GM12875 (cell line): Measurements from ENCODE around the gene FNIP2.
"Not testable (repeated sequence)": the region's sequence is repeated elsewhere in the genome, so short reads cannot be mapped to it uniquely, and the experiment has no call there.

Source experiments
- H3K4me3 ChIP-seq: one replicate; pipeline ENCODE4 v1.5.1; 2011; ENCODE audit warnings: low read depth, low read length, control low read depth
- TF ChIP-seq, protein P1 (sequence below): IDR thresholded peaks from 2 replicates; pipeline ENCODE4 v1.5.1; 2011; ENCODE audit warnings: low read depth, mild to moderate bottlenecking, control low read depth, inconsistent platforms, low read length, moderate library complexity, borderline replicate concordance; ENCODE audit not compliant: insufficient read depth

FNIP2 gene

DNA sequence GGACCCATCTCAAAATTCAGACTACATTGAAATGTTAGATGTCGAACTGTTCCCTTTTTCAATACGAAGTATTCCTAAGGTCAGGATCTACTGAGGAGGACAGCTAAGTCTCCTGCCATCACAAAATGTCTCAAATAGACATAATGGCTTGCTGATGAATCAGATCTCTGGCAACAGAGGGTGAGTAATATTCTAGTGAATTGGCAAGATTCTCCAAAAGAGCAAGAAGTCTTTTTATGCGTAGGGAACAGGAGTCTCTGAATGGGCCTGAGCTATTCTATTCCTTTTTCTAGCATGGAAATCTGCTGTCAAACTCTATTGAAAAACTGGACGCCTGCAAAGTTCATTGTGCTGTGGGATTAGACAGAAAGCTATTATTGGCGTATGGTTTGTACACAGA, 145.4 kb downstream of the FNIP2 start:
- no peak overlapping the region for H3K4me3 ChIP-seq
- TF ChIP-seq, protein P1, sequence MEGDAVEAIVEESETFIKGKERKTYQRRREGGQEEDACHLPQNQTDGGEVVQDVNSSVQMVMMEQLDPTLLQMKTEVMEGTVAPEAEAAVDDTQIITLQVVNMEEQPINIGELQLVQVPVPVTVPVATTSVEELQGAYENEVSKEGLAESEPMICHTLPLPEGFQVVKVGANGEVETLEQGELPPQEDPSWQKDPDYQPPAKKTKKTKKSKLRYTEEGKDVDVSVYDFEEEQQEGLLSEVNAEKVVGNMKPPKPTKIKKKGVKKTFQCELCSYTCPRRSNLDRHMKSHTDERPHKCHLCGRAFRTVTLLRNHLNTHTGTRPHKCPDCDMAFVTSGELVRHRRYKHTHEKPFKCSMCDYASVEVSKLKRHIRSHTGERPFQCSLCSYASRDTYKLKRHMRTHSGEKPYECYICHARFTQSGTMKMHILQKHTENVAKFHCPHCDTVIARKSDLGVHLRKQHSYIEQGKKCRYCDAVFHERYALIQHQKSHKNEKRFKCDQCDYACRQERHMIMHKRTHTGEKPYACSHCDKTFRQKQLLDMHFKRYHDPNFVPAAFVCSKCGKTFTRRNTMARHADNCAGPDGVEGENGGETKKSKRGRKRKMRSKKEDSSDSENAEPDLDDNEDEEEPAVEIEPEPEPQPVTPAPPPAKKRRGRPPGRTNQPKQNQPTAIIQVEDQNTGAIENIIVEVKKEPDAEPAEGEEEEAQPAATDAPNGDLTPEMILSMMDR: no peak

DNA sequence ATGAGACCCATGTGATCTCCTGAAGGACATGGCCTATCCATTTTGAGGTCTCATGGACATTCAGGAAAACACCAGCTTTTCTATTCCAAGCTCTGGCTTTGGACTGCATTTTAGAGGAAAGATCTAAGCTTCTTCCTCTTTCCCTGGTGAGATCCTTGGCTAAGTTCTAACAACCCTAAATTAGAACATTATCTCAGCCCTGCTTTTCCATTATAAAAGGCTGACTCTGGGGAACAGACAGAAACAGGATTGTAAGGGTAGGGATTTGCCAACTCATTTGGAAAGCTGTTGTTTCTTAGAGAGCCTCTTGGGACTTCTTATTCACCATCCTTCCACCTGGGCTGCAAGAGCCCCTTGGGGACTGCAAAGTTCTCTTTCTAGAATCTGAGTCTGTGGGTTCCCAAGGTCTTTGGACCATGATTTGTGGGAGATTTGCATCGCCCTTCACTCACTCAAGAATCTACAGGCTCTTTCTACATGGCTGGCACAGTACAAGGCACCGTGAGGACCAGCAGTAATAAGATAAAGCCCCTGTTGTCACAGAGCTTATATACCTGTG, 146.9 kb downstream of the FNIP2 start:
- no peak overlapping the region for H3K4me3 ChIP-seq
- TF ChIP-seq, protein P1: no peak

DNA sequence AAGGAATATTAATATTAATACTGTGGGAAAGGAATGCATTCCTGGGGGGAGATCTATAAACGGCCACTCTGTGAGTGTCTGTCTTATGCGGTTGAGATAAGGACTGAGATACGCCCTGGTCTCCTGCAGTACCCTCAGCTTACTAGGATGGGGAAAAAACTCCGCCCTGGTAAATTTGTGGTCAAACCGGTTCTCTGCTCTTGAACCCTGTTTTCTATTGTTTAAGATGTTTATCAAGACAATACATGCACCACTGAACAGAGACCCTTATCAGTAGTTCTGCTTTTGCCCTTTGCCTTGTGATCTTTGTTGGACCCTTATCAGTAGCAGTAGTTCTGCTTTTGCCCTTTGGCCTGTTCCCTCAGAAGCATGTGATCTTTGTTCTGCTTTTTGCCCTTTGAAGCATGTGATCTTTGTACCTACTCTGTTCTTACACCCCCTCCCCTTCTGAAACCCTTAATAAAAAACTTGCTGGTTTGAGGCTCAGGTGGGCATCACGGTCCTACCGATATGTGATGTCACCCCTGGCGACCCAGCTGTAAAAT, 151.7 kb downstream of the FNIP2 start:
- not testable (repeated sequence) for H3K4me3 ChIP-seq

DNA sequence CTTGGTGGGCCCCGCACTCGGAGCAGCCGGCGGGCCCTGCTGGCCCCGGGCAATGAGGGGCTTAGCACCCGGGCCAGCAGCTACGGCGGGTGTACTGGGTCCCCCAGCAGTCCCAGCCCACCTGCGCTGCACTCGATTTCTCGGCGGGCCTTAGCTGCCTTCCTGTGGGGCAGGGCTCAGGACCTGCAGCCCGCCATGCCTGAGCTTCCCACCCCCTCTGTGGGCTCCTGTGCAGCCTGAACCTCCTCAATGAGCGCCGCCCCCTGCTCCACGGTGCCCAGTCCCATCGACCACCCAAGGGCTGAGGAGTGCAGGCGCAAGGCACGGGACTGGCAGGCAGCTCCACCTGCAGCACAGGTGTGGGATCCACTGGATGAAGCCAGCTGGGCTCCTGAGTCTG, 158.9 kb downstream of the FNIP2 start:
- H3K4me3 ChIP-seq: not testable (repeated sequence)

DNA sequence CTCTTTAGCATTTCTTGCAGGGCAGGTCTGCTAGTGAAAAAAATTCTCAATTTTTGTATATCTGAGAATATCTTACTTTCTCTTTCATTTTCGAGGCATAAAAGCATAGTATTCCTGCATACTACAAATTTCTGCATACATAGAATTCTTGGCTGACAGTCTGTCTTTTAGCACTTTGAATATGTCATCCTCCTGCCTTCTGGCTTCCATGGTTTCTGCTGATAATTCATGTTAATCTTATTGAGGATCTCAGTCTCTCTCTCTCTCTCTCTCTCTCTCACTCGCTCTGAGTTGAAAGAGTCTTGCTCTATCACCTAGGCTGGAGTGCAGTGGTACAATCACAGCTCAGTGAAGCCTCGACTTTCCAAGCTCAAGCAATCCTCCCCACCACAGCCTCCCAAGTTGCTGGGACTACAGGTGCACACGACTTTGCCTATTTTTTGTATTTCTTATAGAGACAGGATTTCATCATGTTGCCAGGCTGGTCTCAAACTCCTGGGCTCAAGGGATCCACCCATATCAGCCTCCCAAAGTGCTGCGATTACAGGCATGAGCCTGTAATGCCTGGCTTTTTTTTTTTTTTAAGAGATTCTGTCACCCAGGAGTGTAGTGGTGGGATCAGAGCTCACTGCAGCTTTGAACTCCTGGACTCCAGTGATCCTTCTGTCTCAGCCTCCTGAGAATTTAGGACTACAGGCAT, 161.3 kb downstream of the FNIP2 start:
- TF ChIP-seq, protein P1: no peak

DNA sequence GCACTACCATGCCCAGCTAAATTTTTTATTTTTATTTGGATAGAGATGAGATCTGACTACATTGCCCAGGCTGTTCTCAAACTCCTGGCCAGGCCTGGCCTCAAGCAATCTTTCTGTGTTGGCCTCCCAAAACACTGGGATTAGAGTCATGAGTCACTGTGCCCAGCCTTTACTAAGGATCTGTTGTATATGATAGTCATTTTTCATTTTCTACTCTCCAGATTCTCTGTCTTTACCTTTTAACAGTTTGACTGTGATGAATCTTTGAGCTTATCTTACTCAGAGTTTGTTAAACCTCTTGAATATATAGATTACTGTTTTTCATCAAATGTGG, 161.8 kb downstream of the FNIP2 start:
- TF ChIP-seq, protein P1: no peak
- no peak overlapping the region for H3K4me3 ChIP-seq

More for the DNA sequence above, 161.3 kb downstream of the FNIP2 start:
- no peak overlapping the region for H3K4me3 ChIP-seq

DNA sequence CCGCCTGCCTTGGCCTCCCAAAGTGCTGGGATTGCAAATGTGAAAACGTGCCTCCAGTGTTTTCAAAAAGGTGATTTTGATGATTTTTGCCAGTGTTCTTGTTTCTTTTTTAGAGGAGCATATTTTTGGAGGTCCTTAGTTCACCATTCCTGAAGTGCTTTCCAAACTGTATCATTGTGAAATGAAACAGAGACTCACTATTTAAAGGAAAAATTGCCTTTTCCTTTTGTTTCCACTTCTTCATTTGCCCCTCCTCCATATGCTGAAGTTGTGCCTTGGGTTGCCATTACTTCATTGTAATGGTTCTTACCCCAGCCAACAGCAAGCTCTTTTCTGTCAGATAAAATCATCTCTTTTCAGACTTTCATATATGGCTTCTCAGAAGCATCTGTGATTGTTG, 164.4 kb downstream of the FNIP2 start:
- no peak overlapping the region for H3K4me3 ChIP-seq
- TF ChIP-seq, protein P1: no peak

DNA sequence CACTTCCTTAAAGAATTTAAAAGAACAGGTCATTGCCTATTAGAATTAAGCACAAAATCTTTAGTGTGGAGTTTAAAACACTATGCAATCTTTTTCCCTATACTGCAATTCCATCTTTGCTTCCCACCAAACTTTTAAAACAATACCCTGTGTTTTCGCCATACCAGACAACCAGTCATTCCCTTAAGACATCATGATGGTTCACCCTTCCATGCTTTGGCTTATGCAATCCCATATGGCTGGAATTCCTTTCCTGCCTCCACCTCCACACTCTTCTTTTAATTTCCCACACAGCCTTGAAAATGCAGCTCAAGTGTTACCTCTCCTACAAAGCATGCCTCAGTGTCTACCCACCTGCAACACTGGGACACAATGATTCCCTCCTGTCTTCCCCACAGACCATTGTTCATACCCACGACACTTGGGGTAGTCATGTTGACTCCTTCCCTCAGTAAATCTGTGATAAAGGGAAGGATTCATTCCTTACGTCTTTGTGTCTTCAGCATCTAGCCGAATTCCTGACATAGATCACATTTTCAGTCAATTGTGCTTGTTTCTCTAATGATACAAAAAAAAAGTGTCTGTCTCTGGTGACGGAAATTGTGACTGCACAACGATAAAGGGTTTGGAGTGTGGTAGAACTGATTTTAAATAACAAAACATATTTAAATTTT, 166.3 kb downstream of the FNIP2 start:
- no peak overlapping the region for H3K4me3 ChIP-seq
- TF ChIP-seq, protein P1: no peak
